Astrocyte of the spinal cord (primary cell): ENCODE data around the gene ZNF277.

ENCODE experiments used
- DNase-seq: peaks from one replicate; pipeline ENCODE4 v3.0.0; 2011; ENCODE audit warnings: low read depth, low spot score
- H3K4me3 ChIP-seq: 2 replicates; pipeline ENCODE4 v1.5.1; 2011; ENCODE audit warnings: low read depth, mild to moderate bottlenecking, low read length, moderate library complexity
- in situ Hi-C: cut with HindIII; loops from 2 replicates; pipeline ENCODE4 v1.10.0; 2017; ENCODE audit warnings: low sequenced_read_pairs
- TF ChIP-seq, protein P1 (sequence below): IDR thresholded peaks from 2 replicates; pipeline ENCODE4 v1.5.1; 2012; ENCODE audit warnings: low read depth, mild to moderate bottlenecking, low read length, inconsistent platforms

ZNF277 gene

GRCh38 chr7:112161253-112162141 is 45.0 kb upstream of the ZNF277 start:
- in situ Hi-C loops: no loop called here
- DNase-seq: no peak
- TF ChIP-seq, protein P1, sequence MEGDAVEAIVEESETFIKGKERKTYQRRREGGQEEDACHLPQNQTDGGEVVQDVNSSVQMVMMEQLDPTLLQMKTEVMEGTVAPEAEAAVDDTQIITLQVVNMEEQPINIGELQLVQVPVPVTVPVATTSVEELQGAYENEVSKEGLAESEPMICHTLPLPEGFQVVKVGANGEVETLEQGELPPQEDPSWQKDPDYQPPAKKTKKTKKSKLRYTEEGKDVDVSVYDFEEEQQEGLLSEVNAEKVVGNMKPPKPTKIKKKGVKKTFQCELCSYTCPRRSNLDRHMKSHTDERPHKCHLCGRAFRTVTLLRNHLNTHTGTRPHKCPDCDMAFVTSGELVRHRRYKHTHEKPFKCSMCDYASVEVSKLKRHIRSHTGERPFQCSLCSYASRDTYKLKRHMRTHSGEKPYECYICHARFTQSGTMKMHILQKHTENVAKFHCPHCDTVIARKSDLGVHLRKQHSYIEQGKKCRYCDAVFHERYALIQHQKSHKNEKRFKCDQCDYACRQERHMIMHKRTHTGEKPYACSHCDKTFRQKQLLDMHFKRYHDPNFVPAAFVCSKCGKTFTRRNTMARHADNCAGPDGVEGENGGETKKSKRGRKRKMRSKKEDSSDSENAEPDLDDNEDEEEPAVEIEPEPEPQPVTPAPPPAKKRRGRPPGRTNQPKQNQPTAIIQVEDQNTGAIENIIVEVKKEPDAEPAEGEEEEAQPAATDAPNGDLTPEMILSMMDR: no peak
- no peak overlapping the region for H3K4me3 ChIP-seq

GRCh38 chr7:112162142-112162766 is 44.2 kb upstream of the ZNF277 start:
- TF ChIP-seq, protein P1: no peak
- in situ Hi-C loops: no loop called here

DNA sequence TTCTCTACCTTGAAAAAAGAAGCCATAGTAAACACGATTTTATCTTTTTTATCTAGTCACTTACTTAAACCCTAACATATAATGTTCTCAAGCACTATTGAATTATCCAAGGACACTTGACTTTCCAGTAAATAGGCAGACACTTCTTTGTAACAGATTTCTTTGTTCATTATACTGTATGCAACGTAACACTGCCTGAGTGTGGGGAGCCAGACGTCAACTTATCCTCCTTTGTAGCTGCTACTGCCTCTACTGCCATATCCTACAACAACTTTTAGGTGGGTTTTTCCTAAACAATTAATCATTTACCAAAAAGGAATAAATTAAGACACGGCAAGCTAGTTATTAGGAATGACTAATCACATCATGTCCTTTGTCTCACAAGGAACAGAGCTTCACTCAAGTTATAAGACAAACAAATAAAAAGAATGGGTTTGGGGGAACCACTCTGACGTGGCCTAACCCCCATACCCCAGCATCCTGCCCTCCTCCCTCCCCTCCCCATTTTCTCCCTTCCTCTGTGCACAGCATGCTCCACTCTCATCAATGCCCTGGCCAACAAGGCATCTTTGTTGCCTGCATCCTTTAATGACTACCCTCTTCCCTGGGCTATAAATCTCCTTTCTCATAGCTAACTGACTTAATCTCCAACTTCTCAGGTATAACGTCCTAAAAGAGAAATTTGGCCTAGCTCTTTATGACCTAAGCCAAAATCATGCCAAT is 43.5 kb upstream of the ZNF277 start:
- TF ChIP-seq, protein P1: no peak
- no peak overlapping the region for H3K4me3 ChIP-seq
- in situ Hi-C loops: no loop called here

More at GRCh38 chr7:112162142-112162766, 44.2 kb upstream of the ZNF277 start:
- DNase-seq: peak; percentile 77
- no peak overlapping the region for H3K4me3 ChIP-seq

GRCh38 chr7:112167147-112167546 is 39.3 kb upstream of the ZNF277 start:
- DNase-seq: no peak
- H3K4me3 ChIP-seq: no peak overlapping the region
- TF ChIP-seq, protein P1: no peak
- in situ Hi-C loops: no loop called here

More for the DNA sequence above, 43.5 kb upstream of the ZNF277 start:
- DNase-seq: no peak

- in situ Hi-C loops: no loop called here
- no peak for DNase-seq
- no peak overlapping the region for H3K4me3 ChIP-seq
- TF ChIP-seq, protein P1: no peak
Observed at GRCh38 chr7:112168915-112169314, 37.6 kb upstream of the ZNF277 start.

DNA sequence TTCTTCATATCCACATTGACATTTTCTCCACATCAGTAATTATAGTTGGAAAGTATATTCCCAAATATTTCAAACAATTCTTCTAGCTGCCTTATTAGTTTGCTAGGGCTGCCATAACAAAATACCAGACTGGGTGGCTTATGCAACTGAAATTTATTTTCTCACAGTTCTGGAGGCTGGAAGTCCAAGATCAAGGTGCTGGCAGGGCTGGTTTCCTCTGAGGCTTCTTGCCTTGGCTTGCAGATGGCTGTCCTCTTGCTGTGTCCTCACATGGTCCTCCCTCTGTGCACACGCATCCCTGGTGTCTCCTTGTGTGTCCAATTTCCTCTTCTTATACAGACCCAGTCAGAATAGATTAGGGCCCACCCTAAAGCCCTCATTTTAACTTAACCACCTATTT is 34.8 kb upstream of the ZNF277 start:
- TF ChIP-seq, protein P1: no peak
- H3K4me3 ChIP-seq: no peak overlapping the region
- in situ Hi-C loops: no loop called here
- no peak for DNase-seq
